HepG2 (cell line): ENCODE measurements around the gene SOX12. TPM values are rescaled to one million over a fixed set of nuclear protein-coding genes. Genes with fewer than 3 reads are reported as not detected.

Source experiments
- ARNTL ChIP-seq: sonication (generic); formaldehyde crosslinking; IDR thresholded peaks from 2 replicates; pipeline ENCODE4 v1.4.0; 2020; ENCODE audit warnings: mild to moderate bottlenecking, missing genetic modification reagents
- CBX5 ChIP-seq: sonication (generic); formaldehyde crosslinking; IDR thresholded peaks from 2 replicates; pipeline ENCODE4 v1.4.0; 2020; ENCODE audit warnings: missing genetic modification reagents, borderline replicate concordance
- CC2D1A ChIP-seq: sonication (generic); formaldehyde crosslinking; IDR thresholded peaks from 2 replicates; pipeline ENCODE4 v1.8.1; 2023; ENCODE audit warnings: mild to moderate bottlenecking, missing genetic modification reagents
- DPF2 ChIP-seq: sonication (generic); formaldehyde crosslinking; IDR thresholded peaks from 2 replicates; pipeline ENCODE4 v1.4.0; 2020; ENCODE audit warnings: mild to moderate bottlenecking, low read depth, missing genetic modification reagents, borderline replicate concordance
- HCFC1 ChIP-seq: fragments of 150-350 bp; IDR thresholded peaks from 2 replicates; pipeline ENCODE4 v1.6.1; 2014; ENCODE audit warnings: low read depth, low read length
- HMGA1 ChIP-seq: sonication (generic); formaldehyde crosslinking; conservative IDR thresholded peaks from 2 replicates; pipeline ENCODE4 v1.4.0; 2020; ENCODE audit warnings: missing genetic modification reagents
- HNRNPL ChIP-seq: fragments of 200-400 bp; formaldehyde crosslinking; IDR thresholded peaks from 2 replicates; pipeline ENCODE4 v1.6.1; 2017; ENCODE audit warnings: mild to moderate bottlenecking, low read depth, low read length
- HOXA7 ChIP-seq: sonication (generic); formaldehyde crosslinking; IDR thresholded peaks from 2 replicates; pipeline ENCODE4 v1.8.1; 2022; ENCODE audit warnings: mild to moderate bottlenecking, missing genetic modification reagents, moderate library complexity
- KDM5A ChIP-seq: fragments of 200-600 bp; sonication (generic); IDR thresholded peaks from 2 replicates; pipeline ENCODE4 v1.7.0; 2018; ENCODE audit warnings: antibody characterized with exemption, mild to moderate bottlenecking, low read length, borderline replicate concordance
- MXD1 ChIP-seq: sonication (generic); formaldehyde crosslinking; IDR thresholded peaks from 2 replicates; pipeline ENCODE4 v1.4.0; 2020; ENCODE audit warnings: mild to moderate bottlenecking, missing genetic modification reagents
- NFKB2 ChIP-seq: sonication (generic); formaldehyde crosslinking; IDR thresholded peaks from 2 replicates; pipeline ENCODE4 v1.4.0; 2020; ENCODE audit warnings: missing genetic modification reagents, borderline replicate concordance
- NFKBIZ ChIP-seq: IDR thresholded peaks from 2 replicates; pipeline ENCODE4 v1.6.1; 2018; ENCODE audit warnings: missing genetic modification reagents, missing compliant biosample characterization
- NFYC ChIP-seq: IDR thresholded peaks from 2 replicates; pipeline ENCODE4 v1.6.1; 2016; ENCODE audit warnings: missing genetic modification reagents, missing compliant biosample characterization
- NR2C2 ChIP-seq: sonication (generic); formaldehyde crosslinking; IDR thresholded peaks from 2 replicates; pipeline ENCODE4 v1.4.0; 2020; ENCODE audit warnings: missing genetic modification reagents, mild to moderate bottlenecking, moderate library complexity, borderline replicate concordance
- PHF20 ChIP-seq: sonication (generic); formaldehyde crosslinking; IDR thresholded peaks from 2 replicates; pipeline ENCODE4 v1.5.0; 2020; ENCODE audit warnings: mild to moderate bottlenecking, missing genetic modification reagents
- PLRG1 ChIP-seq: fragments of 450-650 bp; conservative IDR thresholded peaks from 2 replicates; pipeline ENCODE4 v1.6.1; 2016
- PRPF4 ChIP-seq: fragments of 200-400 bp; formaldehyde crosslinking; IDR thresholded peaks from 2 replicates; pipeline ENCODE4 v1.6.1; 2016; ENCODE audit warnings: low read length, low read depth; ENCODE audit not compliant: poor library complexity, severe bottlenecking
- SKI ChIP-seq: fragments of 450-650 bp; IDR thresholded peaks from one replicate; pipeline ENCODE4 v1.6.1; 2018; ENCODE audit warnings: mild to moderate bottlenecking; ENCODE audit not compliant: partially characterized antibody
- SP1 ChIP-seq, 2 experiments: fragments of 450-650 bp in 1 of 2; sonication (generic) in 1 of 2; formaldehyde crosslinking in 1 of 2; IDR thresholded peaks; 2 replicates each; pipeline versions ENCODE4 v1.4.0 to v1.6.1; 2016 to 2020; ENCODE audit warnings: missing genetic modification reagents in 1 of 2
- TEAD3 ChIP-seq: optimal IDR thresholded peaks from 2 replicates; pipeline ENCODE3; 2016; ENCODE audit warnings: borderline replicate concordance
- ZKSCAN5 ChIP-seq: sonication (generic); formaldehyde crosslinking; IDR thresholded peaks from 2 replicates; pipeline ENCODE4 v1.5.1; 2020; ENCODE audit warnings: mild to moderate bottlenecking, missing genetic modification reagents
- ZMYM4 ChIP-seq: sonication (generic); formaldehyde crosslinking; IDR thresholded peaks from 2 replicates; pipeline ENCODE4 v1.8.1; 2023; ENCODE audit warnings: mild to moderate bottlenecking, missing genetic modification reagents
- ZNF205 ChIP-seq: IDR thresholded peaks from 2 replicates; pipeline ENCODE4 v1.6.1; 2018; ENCODE audit warnings: missing biosample characterization, missing genetic modification reagents
- ZNF224 ChIP-seq: sonication (generic); formaldehyde crosslinking; IDR thresholded peaks from 2 replicates; pipeline ENCODE4 v1.5.0; 2020; ENCODE audit warnings: mild to moderate bottlenecking, missing genetic modification reagents
- ZNF510 ChIP-seq: sonication (generic); formaldehyde crosslinking; IDR thresholded peaks from 2 replicates; pipeline ENCODE4 v1.4.0; 2020; ENCODE audit warnings: low read depth, mild to moderate bottlenecking, missing genetic modification reagents
- ZNF570 ChIP-seq: sonication (generic); formaldehyde crosslinking; IDR thresholded peaks from 2 replicates; pipeline ENCODE4 v1.4.0; 2020; ENCODE audit warnings: mild to moderate bottlenecking, missing genetic modification reagents, borderline replicate concordance
- ZNF792 ChIP-seq: IDR thresholded peaks from 2 replicates; pipeline ENCODE4 v1.6.1; 2016
- polyA plus RNA-seq, 8 experiments: library from polyadenylated mRNA; depleted of rRNA in 3 of 8; stranded (reverse) in 7 of 8; unstranded in 1 of 8; fragments of >200 nt; fragmentation: Illumina TruSeq in 4 of 8; extraction: Trizol in 4 of 8; gene quantifications; 2 replicates each; pipeline versions ENCODE4 v1.2.1 to v1.2.3, GENCODE V29; 2011 to 2016; ENCODE audit warnings: low read depth in 4 of 8, missing spikeins in 1 of 8, mixed read lengths in 1 of 8; ENCODE audit not compliant: insufficient read depth in 1 of 8
- total RNA-seq, 5 experiments: library from RNA; depleted of rRNA; stranded (reverse); fragments of >200 nt; fragmentation: Illumina TruSeq; extraction: Trizol; gene quantifications; 2 replicates each; pipeline ENCODE4 v1.2.3, GENCODE V29; 2016; ENCODE audit warnings: low read depth in 1 of 5
- TF ChIP-seq, protein P1 (sequence below): sonication (generic); formaldehyde crosslinking; conservative IDR thresholded peaks from 2 replicates; pipeline ENCODE4 v1.8.0; 2022; ENCODE audit warnings: missing genetic modification reagents
- TF ChIP-seq, protein P2 (sequence below): sonication (generic); formaldehyde crosslinking; IDR thresholded peaks from 2 replicates; pipeline ENCODE4 v1.4.0; 2020; ENCODE audit warnings: missing genetic modification reagents

SOX12 gene
- total and polyA plus RNA-seq, 2 of the 13 experiments (the other 11 are each of a cell fraction or from before 2014, with no cell fraction given): 10.0 to 18.7 TPM

- TF ChIP-seq ZNF205 (CRISPR knock-in tag) (peak; percentile 90), DPF2 (peak; percentile 63; the same call in 1 of the 2 replicates), HCFC1 (peak; percentile 32; the same call in 1 of the 2 replicates), SP1 (IDR thresholded peaks at IDR 0.05) (peak; percentile 61; the same call in 1 of the 2 replicates), SP1 (CRISPR knock-in tag; IDR thresholded peaks at IDR 0.05) (peak; percentile 83), ZNF792 (CRISPR knock-in tag) (peak; percentile 91), NFKB2 (CRISPR knock-in tag) (peak; percentile 95; the same call in 1 of the 2 replicates), ZKSCAN5 (CRISPR knock-in tag) (no peak), MXD1 (CRISPR knock-in tag) (no peak), ARNTL (CRISPR knock-in tag) (peak; percentile 93), SKI (peak; percentile 94), CC2D1A (CRISPR knock-in tag) (0 out of 2 replicates have a peak, but pooled peaks have one; percentile 94), HMGA1 (CRISPR knock-in tag) (no peak), HOXA7 (CRISPR knock-in tag) (no peak), ZNF570 (no peak), NFYC (CRISPR knock-in tag) (peak; percentile 44; the same call in 1 of the 2 replicates), PRPF4 (no peak), TEAD3 (peak; percentile 85), NR2C2 (CRISPR knock-in tag) (peak; percentile 95), NFKBIZ (peak; percentile 91), KDM5A (peak; percentile 66; the same call in 1 of the 2 replicates), HNRNPL (no peak; the same call in 1 of the 2 replicates), CBX5 (peak; percentile 97), PHF20 (peak; percentile 59), PLRG1 (no peak), ZNF510 (peak; percentile 76; the same call in 1 of the 2 replicates), ZNF224 (CRISPR knock-in tag) (no peak), ZMYM4 (CRISPR knock-in tag) (peak; percentile 97)
- TF ChIP-seq, protein P1, sequence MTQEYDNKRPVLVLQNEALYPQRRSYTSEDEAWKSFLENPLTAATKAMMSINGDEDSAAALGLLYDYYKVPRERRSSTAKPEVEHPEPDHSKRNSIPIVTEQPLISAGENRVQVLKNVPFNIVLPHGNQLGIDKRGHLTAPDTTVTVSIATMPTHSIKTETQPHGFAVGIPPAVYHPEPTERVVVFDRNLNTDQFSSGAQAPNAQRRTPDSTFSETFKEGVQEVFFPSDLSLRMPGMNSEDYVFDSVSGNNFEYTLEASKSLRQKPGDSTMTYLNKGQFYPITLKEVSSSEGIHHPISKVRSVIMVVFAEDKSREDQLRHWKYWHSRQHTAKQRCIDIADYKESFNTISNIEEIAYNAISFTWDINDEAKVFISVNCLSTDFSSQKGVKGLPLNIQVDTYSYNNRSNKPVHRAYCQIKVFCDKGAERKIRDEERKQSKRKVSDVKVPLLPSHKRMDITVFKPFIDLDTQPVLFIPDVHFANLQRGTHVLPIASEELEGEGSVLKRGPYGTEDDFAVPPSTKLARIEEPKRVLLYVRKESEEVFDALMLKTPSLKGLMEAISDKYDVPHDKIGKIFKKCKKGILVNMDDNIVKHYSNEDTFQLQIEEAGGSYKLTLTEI: no peak
- TF ChIP-seq, protein P2, sequence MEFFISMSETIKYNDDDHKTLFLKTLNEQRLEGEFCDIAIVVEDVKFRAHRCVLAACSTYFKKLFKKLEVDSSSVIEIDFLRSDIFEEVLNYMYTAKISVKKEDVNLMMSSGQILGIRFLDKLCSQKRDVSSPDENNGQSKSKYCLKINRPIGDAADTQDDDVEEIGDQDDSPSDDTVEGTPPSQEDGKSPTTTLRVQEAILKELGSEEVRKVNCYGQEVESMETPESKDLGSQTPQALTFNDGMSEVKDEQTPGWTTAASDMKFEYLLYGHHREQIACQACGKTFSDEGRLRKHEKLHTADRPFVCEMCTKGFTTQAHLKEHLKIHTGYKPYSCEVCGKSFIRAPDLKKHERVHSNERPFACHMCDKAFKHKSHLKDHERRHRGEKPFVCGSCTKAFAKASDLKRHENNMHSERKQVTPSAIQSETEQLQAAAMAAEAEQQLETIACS: peak; percentile 70; the same call in 1 of the 2 replicates
Measured at GRCh38 chr20:347640-348484, 22.5 kb downstream of the SOX12 start (continued).
